Body of pancreas (tissue), 4 donors: ENCODE results near the gene RAB23.

Experiments
- CTCF ChIP-seq, 7 experiments: fragments of 450-650 bp in 4 of 7; fragments of 200-600 bp in 3 of 7; sonication (generic) in 3 of 7; IDR thresholded peaks; one replicate each; pipeline ENCODE4 v1.5.1; 2016 to 2019; ENCODE audit warnings: antibody characterized with exemption in 7 of 7
- POLR2A ChIP-seq, 3 donors: fragments of 450-650 bp; IDR thresholded peaks; one replicate each; pipeline ENCODE4 v1.6.1; 2016; ENCODE audit warnings: antibody characterized with exemption in 3 of 3, mild to moderate bottlenecking in 2 of 3

GRCh38 chr6:57177545-57178265 lies 44.4 kb downstream of the RAB23 start:
- TF ChIP-seq CTCF (IDR thresholded peaks at IDR 0.05): no peak
- TF ChIP-seq POLR2A (IDR thresholded peaks at IDR 0.05): no peak
